CD4-positive, alpha-beta T cell (primary cell): ENCODE results near the gene HERC6. TPM values are rescaled to one million over a fixed set of nuclear protein-coding genes. Genes with fewer than 3 reads are reported as not detected.
A peak's percentile ranks its signal among the peaks of the same experiment; 100 is the strongest.

Source experiments
- ATAC-seq: fragments of 200-7000 bp; cut with Tn5 transposase; one replicate; pipeline ENCODE4 v1.10.0; 2022; ENCODE audit warnings: mild to moderate bottlenecking; ENCODE audit not compliant: poor library complexity
- CTCF ChIA-PET: fragments of 350-600 bp; sonication (Branson Sonifier 250); formaldehyde crosslinking; loops from one replicate; lab custom pipeline; 2021; ENCODE audit warnings: antibody characterized with exemption, inconsistent platforms; lab: Charles Lee
- POLR2A ChIA-PET: fragments of 350-600 bp; sonication (Branson Sonifier 250); formaldehyde crosslinking; loops from one replicate; lab custom pipeline; 2021; ENCODE audit warnings: antibody characterized with exemption, inconsistent platforms; lab: Charles Lee
- DNase-seq, 14 experiments: peaks; one replicate each; pipeline ENCODE4 v3.0.0-alpha.2; 2013 to 2020; ENCODE audit warnings: mixed read lengths in 2 of 14
- H3K27ac ChIP-seq, 2 donors: one replicate each; pipeline versions ENCODE4 v1.5.1 to v1.7.0; 2013; ENCODE audit warnings: low read length in 2 of 2, low read depth in 1 of 2, mild to moderate bottlenecking in 1 of 2
- H3K27me3 ChIP-seq, 2 experiments: 1 replicate in 1 of 2; 2 replicates in 1 of 2; pipeline versions ENCODE4 v1.6.1 to v1.7.0; 2013; ENCODE audit warnings: low read length in 2 of 2, control low read depth in 1 of 2, mild to moderate bottlenecking in 1 of 2, moderate library complexity in 1 of 2; ENCODE audit not compliant: insufficient read depth in 2 of 2, control insufficient read depth in 1 of 2
- H3K36me3 ChIP-seq: one replicate; pipeline ENCODE4 v1.6.1; 2013; ENCODE audit warnings: low read length, control low read depth; ENCODE audit not compliant: insufficient read depth
- H3K4me1 ChIP-seq: one replicate; pipeline ENCODE4 v1.6.1; 2013; ENCODE audit warnings: low read length, control low read depth; ENCODE audit not compliant: insufficient read depth
- H3K4me3 ChIP-seq: one replicate; pipeline ENCODE4 v1.5.1; 2013; ENCODE audit warnings: mild to moderate bottlenecking, low read length, moderate library complexity
- H3K9me3 ChIP-seq, 2 experiments: 1 replicate in 1 of 2; 2 replicates in 1 of 2; pipeline versions ENCODE4 v1.6.1 to v1.7.0; 2013; ENCODE audit warnings: low read length in 2 of 2, mild to moderate bottlenecking in 2 of 2, control low read depth in 1 of 2, moderate library complexity in 1 of 2; ENCODE audit not compliant: control insufficient read depth in 1 of 2, insufficient read depth in 1 of 2
- H3K27ac Mint-ChIP-seq: one replicate; pipeline ENCODE4 v1.8.0; 2020; ENCODE audit warnings: mixed read lengths
- H3K27me3 Mint-ChIP-seq: one replicate; pipeline ENCODE4 v1.8.0; 2021; ENCODE audit warnings: mixed read lengths
- H3K36me3 Mint-ChIP-seq: one replicate; pipeline ENCODE4 v1.8.0; 2021; ENCODE audit warnings: low read depth, mixed read lengths
- H3K4me1 Mint-ChIP-seq: one replicate; pipeline ENCODE4 v1.8.0; 2021; ENCODE audit warnings: low read depth, mixed read lengths
- H3K4me3 Mint-ChIP-seq: one replicate; pipeline ENCODE4 v1.8.0; 2020; ENCODE audit warnings: mild to moderate bottlenecking, mixed read lengths
- H3K9me3 Mint-ChIP-seq: one replicate; pipeline ENCODE4 v1.8.0; 2020; ENCODE audit warnings: mixed read lengths
- CTCF ChIP-seq: fragments of 200-600 bp; IDR thresholded peaks from one replicate; pipeline ENCODE4 v1.8.0; 2022; ENCODE audit warnings: antibody characterized with exemption, mild to moderate bottlenecking
- intact Hi-C, 2 experiments: fragments of 100-400 bp; cut with DNase I in 1 of 2; cut with micrococcal nuclease in 1 of 2; formaldehyde crosslinking; loops; one replicate each; pipeline versions ENCODE4 v1.15.1 to v1.9.0; 2023 to 2025; cut with DNase I, micrococcal nuclease
- polyA plus RNA-seq, 2 donors: library from polyadenylated mRNA; unstranded; fragments of 120-200 nt; gene quantifications; one replicate each; pipeline ENCODE4 v1.2.1, GENCODE V29; 2013
- total RNA-seq, 174 experiments: library from RNA in 2 of 174; stranded (reverse) in 2 of 174; gene quantifications; one replicate each; pipeline ENCODE4 v1.2.3 and lab custom pipeline; 2021 to 2026

HERC6 gene
- 10 to 100 TPM in 1 of 2 experiments, 1 to 10 TPM in 1; 9.5 to 10.6 TPM for total RNA-seq
- polyA plus RNA-seq (2013, experiment 1 of 2) = 19.6 TPM
- 21.8 TPM for polyA plus RNA-seq (2013, experiment 2 of 2)
- total RNA-seq (lab: John Stamatoyannopoulos, UW) = 1.9 to 314 (median 34.5) reads per million in 172 experiments

DNA sequence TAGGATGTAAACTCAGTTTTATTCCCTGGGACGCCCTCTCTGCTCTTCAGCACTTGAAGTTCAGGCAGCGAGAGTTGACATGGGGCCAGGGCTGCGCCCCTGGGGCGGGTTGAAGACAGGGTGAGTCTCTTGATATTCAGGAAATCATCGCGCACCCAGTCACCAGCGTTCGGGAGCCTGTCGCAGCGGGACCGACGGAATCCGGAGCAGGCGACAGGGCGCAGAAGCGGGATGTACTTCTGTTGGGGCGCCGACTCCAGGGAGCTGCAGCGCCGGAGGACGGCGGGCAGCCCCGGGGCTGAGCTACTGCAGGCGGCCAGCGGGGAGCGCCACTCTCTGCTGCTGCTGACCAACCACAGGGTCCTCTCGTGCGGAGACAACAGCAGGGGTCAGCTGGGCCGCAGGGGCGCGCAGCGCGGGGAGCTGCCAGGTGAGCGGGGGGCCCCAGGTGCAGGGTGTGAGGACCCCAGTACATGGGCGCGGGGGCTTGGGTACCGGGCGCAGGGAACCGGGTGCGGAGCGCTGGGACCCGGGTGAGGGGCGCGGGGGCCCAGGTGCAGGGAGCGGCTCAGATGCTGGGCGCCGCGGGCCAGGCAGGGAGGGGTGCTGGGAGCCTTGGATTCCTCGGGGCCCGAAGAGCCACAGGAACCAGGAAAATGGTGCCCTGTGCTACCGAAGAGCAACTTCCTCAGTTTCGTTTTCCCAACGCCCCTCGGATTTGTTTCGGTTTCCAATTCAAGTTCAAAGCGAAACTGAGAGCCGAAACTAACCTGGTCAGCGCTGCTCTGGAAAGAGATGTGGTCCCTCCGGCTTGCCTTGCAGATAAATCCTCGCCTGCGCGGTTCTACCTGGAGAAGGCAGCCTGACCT, at the start of gene HERC6:
Gene HERC6 (plus strand): TSS at position 162 of the 869 bp plus-strand sequence. CDS start 70 bp downstream, at position 232.
- Mint-ChIP-seq H3K27ac (peak within 1 kb of the TSS; percentile 93), H3K27me3 (no peaks in the 10 kb centered on the region), H3K4me1 (peaks cover 48% of the 10 kb centered on the region), H3K36me3 (peaks cover 23% of the 10 kb centered on the region), H3K4me3 (peak within 1 kb of the TSS; percentile 94), H3K9me3 (no peaks in the 10 kb centered on the region)
- TF ChIP-seq CTCF = peak; percentile 76
- no peaks in the 10 kb centered on the region for H3K9me3 ChIP-seq
- H3K36me3 ChIP-seq = no peaks in the 10 kb centered on the region
- ChIA-PET CTCF (interaction anchor here (0.6 to 1.5 kb wide), 15 partner anchors 8 to 226 kb away, joined by 3 to 7 read pairs (median 3); partner anchors contain the start of genes HERC5 and PPM1K), POLR2A (interaction anchor here (0.6 to 3.4 kb wide), 12 partner anchors 9 to 235 kb away, joined by 3 to 85 read pairs (median 4); partner anchors contain the start of genes HERC5 and PPM1K)
- peaks cover 35% of the 10 kb centered on the region for H3K4me1 ChIP-seq
- H3K27ac ChIP-seq = peak within 1 kb of the TSS; percentile 47 to 89
- intact Hi-C loops = loop anchor here (2.0 to 10.0 kb wide), 3 partner anchors 78 to 736 kb away; partner anchors contain the start of genes HERC5 (in 1 of the 2), PPM1K (in 1 of the 2) and TIGD2 (in 1 of the 2)
- ATAC-seq (peak; percentile 62), DNase-seq (peak; percentile 48 to 93 (median 59))
- H3K27me3 ChIP-seq = no peaks in the 10 kb centered on the region
- H3K4me3 ChIP-seq = peak within 1 kb of the TSS; percentile 74

DNA sequence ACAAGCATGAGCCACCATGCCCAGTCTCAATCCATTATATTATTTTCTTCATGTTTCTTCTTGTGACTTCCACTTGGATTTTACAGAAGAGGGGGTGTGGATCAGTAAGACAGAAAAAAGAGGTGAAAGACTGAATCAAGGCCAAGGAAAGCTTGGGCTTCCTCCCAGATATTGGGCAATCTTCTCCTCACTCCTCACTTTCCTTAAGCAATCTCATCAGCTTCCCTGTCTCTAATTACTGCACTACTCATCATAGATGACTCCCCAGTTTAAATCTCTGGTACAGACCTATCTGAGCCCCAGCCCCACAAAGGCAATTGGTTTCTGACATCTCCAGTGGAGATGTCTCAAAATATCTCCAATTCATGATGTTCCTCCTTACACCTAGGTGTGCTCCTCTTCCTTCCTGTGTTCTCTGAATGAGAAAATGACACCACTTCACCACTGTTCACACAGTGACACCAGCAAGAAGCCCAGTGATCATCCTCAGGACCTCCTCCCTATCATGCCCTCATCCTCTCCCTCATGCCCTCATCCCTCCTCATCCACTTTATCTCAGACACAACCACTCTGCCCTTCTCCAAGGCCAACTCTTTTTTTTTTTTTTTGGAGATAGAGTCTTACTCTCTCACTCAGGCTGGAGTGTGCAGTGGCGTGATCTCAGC, 44.8 kb upstream of the HERC6 start:
- ATAC-seq = no peak
- H3K36me3 ChIP-seq = no peaks in the 10 kb centered on the region
- H3K9me3 ChIP-seq = no peaks in the 10 kb centered on the region
- DNase-seq = no peak
- POLR2A ChIA-PET = no interaction called here
- H3K27me3 ChIP-seq = no peaks in the 10 kb centered on the region
- Mint-ChIP-seq H3K27me3 (no peaks in the 10 kb centered on the region), H3K27ac (no peak overlapping the region), H3K36me3 (no peaks in the 10 kb centered on the region), H3K9me3 (no peaks in the 10 kb centered on the region), H3K4me3 (no peak overlapping the region), H3K4me1 (no peaks in the 10 kb centered on the region)
- intact Hi-C loops = no loop called here
- no peak for TF ChIP-seq CTCF
- no peaks in the 10 kb centered on the region for H3K4me1 ChIP-seq
- CTCF ChIA-PET = no interaction called here
- no peak overlapping the region for H3K27ac ChIP-seq
- H3K4me3 ChIP-seq = no peak overlapping the region

GRCh38 chr4:88335092-88335665, 43.5 kb upstream of the HERC6 start:
- no peak for TF ChIP-seq CTCF
- DNase-seq = no peak
- Mint-ChIP-seq H3K4me3 (no peak overlapping the region), H3K27me3 (no peaks in the 10 kb centered on the region), H3K36me3 (no peaks in the 10 kb centered on the region), H3K27ac (no peak overlapping the region), H3K4me1 (no peaks in the 10 kb centered on the region), H3K9me3 (no peaks in the 10 kb centered on the region)
- ChIA-PET POLR2A (no interaction called here), CTCF (no interaction called here)
- Histone ChIP-seq H3K9me3 (no peaks in the 10 kb centered on the region), H3K27me3 (no peaks in the 10 kb centered on the region), H3K27ac (no peak overlapping the region), H3K4me1 (no peaks in the 10 kb centered on the region), H3K4me3 (no peak overlapping the region), H3K36me3 (no peaks in the 10 kb centered on the region)
- no peak for ATAC-seq
- intact Hi-C loops = no loop called here
